Thoracic aorta (tissue), 2 donors: ENCODE data around the gene BRAT1. TPM values are rescaled to one million over a fixed set of nuclear protein-coding genes. Genes with fewer than 3 reads are reported as not detected.
"Not testable (repeated sequence)": the region's sequence is repeated elsewhere in the genome, so short reads cannot be mapped to it uniquely, and the experiment has no call there.

Experiments
- ATAC-seq: fragments of 150-250 bp; one replicate; pipeline ENCODE4 v1.8.0; 2017; ENCODE audit warnings: low read depth; ENCODE audit not compliant: insufficient number of reproducible peaks, low FRiP score
- DNase-seq: peaks from one replicate; pipeline ENCODE4 v3.0.0-alpha.2; 2020; ENCODE audit warnings: low spot score
- H3K27ac ChIP-seq, 2 donors: fragments of 200-600 bp; sonication (generic); 1 replicate in 1 of 2; 2 replicates in 1 of 2; pipeline ENCODE4 v1.5.1; 2016; ENCODE audit warnings: mild to moderate bottlenecking in 2 of 2, moderate library complexity in 2 of 2
- H3K27me3 ChIP-seq: fragments of 200-600 bp; sonication (generic); replicated peaks from 2 replicates; pipeline ENCODE4 v1.6.0; 2016; ENCODE audit warnings: mild to moderate bottlenecking; ENCODE audit not compliant: insufficient read depth
- H3K36me3 ChIP-seq: fragments of 200-600 bp; sonication (generic); one replicate; pipeline ENCODE4 v1.5.1; 2016
- H3K4me1 ChIP-seq, 2 donors: fragments of 200-600 bp; sonication (generic); 1 replicate in 1 of 2; 2 replicates in 1 of 2; pipeline versions ENCODE4 v1.5.1 to v1.6.0; 2016; ENCODE audit warnings: low read depth in 2 of 2, mild to moderate bottlenecking in 1 of 2; ENCODE audit not compliant: control insufficient read depth in 1 of 2
- H3K4me3 ChIP-seq: fragments of 200-600 bp; sonication (generic); 2 replicates; pipeline ENCODE4 v1.5.1; 2016; ENCODE audit warnings: mild to moderate bottlenecking
- H3K9me3 ChIP-seq: fragments of 200-600 bp; sonication (generic); 2 replicates; pipeline ENCODE4 v1.5.1; 2016
- total RNA-seq, 2 donors: library from RNA; depleted of rRNA; stranded (reverse); fragments of >200 nt; gene quantifications; one replicate each; pipeline versions ENCODE4 v1.1.0 to v1.2.3, GENCODE V29; 2016
- TF ChIP-seq, protein P1 (sequence below): fragments of 200-600 bp; sonication (generic); IDR thresholded peaks from one replicate; pipeline ENCODE4 v1.5.1; 2019; ENCODE audit warnings: antibody characterized with exemption

The BRAT1 gene
- total RNA-seq, 2 donors from 2014 or later, result 28.8 to 43.6 TPM

DNA sequence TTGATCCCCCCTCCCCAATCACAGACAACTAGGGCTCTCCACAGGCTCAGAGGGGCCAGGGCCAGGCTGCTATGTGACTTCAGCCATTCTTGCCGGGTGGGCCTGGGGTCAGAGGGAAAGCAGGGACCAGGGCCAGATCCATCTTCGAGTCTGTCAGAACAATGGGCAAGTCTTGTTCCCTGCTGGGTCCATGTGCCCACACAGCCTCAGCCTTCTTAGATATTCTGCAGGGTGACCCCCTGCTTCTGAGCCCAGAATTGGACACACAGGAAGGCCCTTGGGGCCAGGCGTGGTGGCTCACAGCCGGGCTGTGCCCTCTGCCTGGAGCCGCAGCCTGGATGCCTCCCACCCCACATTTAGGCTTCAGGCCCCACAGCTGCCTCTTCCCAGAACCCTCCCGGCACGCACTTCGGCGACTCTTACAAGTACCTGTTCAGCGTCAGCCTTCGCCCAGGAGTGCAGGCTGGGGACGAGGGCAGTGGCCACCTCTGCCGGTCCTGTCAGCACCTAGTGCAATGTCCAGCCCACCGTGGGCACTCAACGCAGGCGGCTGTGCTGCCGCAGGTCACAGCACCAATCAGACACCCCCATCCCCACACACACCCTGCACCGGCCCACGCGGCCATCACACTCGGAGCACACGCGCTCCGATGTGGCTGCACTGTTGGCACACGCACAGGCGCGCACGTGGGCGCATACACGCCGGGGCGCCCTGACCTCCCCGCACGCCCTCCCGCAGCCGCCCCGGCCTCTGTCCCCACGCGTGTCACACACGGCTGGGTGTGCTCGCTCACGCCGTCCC lies 24.1 kb downstream of the BRAT1 start:
- H3K27ac ChIP-seq, H3K27me3 ChIP-seq, ATAC-seq, H3K9me3 ChIP-seq, DNase-seq, H3K36me3 ChIP-seq, H3K4me3 ChIP-seq: not testable (repeated sequence)
- peaks cover 6 to 19% of the 10 kb centered on the region in 2 donors for H3K4me1 ChIP-seq

DNA sequence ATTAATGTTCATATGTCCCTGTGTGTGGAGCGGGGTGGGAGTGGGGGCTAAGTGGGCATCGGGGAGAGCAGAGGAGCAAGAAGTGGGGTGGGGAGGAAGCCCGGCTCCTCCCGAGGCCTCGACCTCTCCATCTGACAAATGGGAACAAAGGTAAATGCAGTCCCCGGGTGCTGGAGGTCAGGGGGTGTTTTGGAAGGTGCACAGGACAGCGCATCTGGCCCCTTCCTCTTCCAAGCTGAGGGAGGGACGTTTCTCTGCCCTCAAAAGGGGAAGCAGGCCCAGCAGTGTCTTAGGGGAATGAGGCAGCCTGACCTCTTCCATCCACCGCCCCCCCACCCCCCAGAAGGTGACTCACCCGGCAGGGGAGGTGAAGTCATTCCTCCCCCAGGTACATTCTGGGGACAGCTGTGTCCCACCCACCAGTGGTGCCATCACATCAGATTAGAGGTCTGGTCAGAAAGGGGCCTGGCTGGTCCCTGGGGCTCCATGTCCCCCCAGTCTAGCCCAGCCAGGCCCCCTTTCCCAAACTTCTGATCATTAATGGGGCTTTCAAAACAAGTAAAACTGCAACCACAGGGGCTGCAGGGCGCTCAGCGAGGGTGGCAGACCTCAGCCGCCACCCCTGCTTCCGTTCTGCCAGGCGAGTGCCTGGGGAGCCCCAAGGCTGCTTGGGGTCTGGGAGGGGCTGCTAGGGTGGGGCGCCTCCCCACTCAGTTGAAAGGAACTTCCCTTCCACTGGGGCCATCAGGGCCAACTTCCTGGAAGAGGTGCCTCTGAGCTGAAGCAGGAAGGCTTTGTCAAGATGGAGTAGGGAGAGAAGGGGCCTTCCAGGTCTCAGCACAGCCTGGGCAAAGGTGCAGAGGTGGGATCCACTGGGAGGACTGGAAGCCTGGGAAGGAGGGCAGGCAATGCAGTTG lies 25.0 kb downstream of the BRAT1 start:
- peak overlapping the region in 1 of 2 donors; percentile 46 for H3K27ac ChIP-seq
- H3K4me3 ChIP-seq, result no peak overlapping the region
- peaks cover 6 to 19% of the 10 kb centered on the region in 2 donors for H3K4me1 ChIP-seq
- no peak for ATAC-seq
- H3K9me3 ChIP-seq, result no peaks in the 10 kb centered on the region
- TF ChIP-seq, protein P1, sequence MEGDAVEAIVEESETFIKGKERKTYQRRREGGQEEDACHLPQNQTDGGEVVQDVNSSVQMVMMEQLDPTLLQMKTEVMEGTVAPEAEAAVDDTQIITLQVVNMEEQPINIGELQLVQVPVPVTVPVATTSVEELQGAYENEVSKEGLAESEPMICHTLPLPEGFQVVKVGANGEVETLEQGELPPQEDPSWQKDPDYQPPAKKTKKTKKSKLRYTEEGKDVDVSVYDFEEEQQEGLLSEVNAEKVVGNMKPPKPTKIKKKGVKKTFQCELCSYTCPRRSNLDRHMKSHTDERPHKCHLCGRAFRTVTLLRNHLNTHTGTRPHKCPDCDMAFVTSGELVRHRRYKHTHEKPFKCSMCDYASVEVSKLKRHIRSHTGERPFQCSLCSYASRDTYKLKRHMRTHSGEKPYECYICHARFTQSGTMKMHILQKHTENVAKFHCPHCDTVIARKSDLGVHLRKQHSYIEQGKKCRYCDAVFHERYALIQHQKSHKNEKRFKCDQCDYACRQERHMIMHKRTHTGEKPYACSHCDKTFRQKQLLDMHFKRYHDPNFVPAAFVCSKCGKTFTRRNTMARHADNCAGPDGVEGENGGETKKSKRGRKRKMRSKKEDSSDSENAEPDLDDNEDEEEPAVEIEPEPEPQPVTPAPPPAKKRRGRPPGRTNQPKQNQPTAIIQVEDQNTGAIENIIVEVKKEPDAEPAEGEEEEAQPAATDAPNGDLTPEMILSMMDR, result no peak
- no peaks in the 10 kb centered on the region for H3K36me3 ChIP-seq
- no peak for DNase-seq
- no peaks in the 10 kb centered on the region for H3K27me3 ChIP-seq

DNA sequence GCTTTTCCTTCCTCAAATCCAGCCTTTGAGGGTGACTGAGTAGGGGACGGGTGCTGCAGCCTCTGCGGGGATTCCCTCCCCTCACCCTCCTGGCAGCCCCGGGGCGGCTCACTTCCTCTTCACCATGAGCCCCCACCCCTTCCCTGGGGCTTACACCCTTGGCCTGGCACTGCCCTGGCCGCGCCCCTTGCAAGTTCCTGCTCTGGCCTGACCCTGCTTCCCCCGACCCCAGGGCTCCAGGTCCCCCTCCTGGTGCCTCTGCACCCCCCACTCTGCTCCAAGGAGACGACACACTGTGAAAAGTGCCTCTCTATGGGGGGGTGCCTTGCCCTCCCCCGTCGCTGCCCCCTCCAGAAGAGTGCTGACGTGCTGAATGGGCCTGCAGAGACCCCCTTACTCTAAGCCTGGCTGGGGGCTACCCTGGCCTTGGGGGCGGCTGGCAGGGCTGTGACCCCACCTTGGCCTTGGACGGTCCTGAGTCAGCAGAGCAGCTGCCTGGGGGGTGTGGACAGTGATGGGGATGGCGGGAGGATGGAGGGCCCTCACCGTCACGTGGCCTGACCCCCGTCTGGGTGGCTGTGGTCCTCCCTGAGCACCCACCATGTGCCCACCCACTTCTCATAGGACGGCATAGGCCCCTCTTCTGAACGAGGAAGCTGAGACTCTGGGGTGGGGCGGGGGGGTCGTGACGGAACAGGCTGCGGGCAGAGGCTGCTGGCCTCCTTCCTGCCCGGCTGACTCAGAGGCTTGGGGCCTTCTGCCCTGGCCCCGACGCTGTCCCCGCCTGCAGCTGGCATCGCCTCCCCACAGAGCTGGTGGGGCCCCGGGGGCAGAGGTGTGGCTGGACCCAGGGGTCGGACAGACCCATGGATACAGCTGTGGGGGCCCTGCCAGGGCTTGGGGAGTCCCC lies 25.9 kb downstream of the BRAT1 start:
- Histone ChIP-seq H3K9me3 (no peaks in the 10 kb centered on the region), H3K27me3 (no peaks in the 10 kb centered on the region), H3K36me3 (no peaks in the 10 kb centered on the region), H3K27ac (peak overlapping the region; percentile 34 to 66), H3K4me3 (no peak overlapping the region), H3K4me1 (peaks cover 6 to 19% of the 10 kb centered on the region in 2 donors)
- DNase-seq (no peak), ATAC-seq (no peak)
- TF ChIP-seq, protein P1, result no peak

DNA sequence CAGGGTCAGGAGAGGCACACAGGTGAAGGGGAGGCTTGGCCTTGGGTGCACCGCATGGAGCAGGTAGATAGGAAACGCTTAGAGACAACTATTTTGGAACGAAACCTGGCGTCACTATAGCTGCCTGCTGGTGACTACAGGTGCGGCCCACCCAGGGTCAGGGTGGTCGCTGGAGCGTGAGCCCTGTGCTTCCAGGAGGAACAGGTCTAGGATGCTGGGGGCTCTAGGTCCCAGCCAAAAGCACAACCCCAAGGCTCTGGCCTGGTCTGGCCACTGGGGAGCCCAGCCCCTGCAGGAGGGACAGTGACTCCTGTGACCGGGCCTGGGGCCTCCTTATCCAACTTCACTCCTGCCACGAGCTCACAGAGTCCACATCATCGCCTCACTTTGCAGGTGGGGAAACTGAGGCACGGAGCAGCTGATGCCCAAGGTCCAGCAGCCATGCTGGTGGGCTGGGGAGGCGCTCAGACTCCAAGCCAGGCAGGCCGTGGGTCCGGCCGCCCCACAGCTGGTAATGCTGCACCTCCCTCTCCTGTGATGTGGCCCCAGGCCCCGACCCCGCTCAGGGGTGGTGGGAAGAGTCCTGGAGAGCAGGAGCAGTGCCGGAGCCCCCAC lies 26.7 kb downstream of the BRAT1 start:
- no peaks in the 10 kb centered on the region for H3K36me3 ChIP-seq
- no peaks in the 10 kb centered on the region for H3K27me3 ChIP-seq
- H3K4me3 ChIP-seq, result no peak overlapping the region
- peaks cover 6 to 26% of the 10 kb centered on the region in 2 donors for H3K4me1 ChIP-seq
- TF ChIP-seq, protein P1, result no peak
- ATAC-seq (no peak), DNase-seq (no peak)
- H3K9me3 ChIP-seq, result no peaks in the 10 kb centered on the region
- no peak overlapping the region for H3K27ac ChIP-seq
